ENCODE results near the gene GREB1L. TPM values are rescaled to one million over a fixed set of nuclear protein-coding genes. Genes with fewer than 3 reads are reported as not detected.

GREB1L gene
- total RNA-seq, 1 experiment from 2014 or later, result 0.07 TPM

- DNase-seq, result peak; percentile 16
- Histone ChIP-seq H3K27me3 (no peaks in the 10 kb centered on the region), H3K36me3 (no peaks in the 10 kb centered on the region), H3K9me3 (no peaks in the 10 kb centered on the region), H3K4me3 (no peak overlapping the region)
Observed at GRCh38 chr18:21444465-21445212, 202.6 kb downstream of the GREB1L start.

GRCh38 chr18:21448299-21448698 is 206.3 kb downstream of the GREB1L start:
- DNase-seq, result no peak
- H3K4me3 ChIP-seq, result no peak overlapping the region
- no peaks in the 10 kb centered on the region for H3K36me3 ChIP-seq
- no peaks in the 10 kb centered on the region for H3K27me3 ChIP-seq
- no peaks in the 10 kb centered on the region for H3K9me3 ChIP-seq

- H3K4me3 ChIP-seq, result no peak overlapping the region
- DNase-seq, result no peak
- H3K9me3 ChIP-seq, result no peaks in the 10 kb centered on the region
- H3K36me3 ChIP-seq, result no peaks in the 10 kb centered on the region
- no peaks in the 10 kb centered on the region for H3K27me3 ChIP-seq
Observed at GRCh38 chr18:21449367-21450290, 207.6 kb downstream of the GREB1L start.

GRCh38 chr18:21450503-21450902 is 208.5 kb downstream of the GREB1L start:
- Histone ChIP-seq H3K9me3 (no peaks in the 10 kb centered on the region), H3K36me3 (no peaks in the 10 kb centered on the region), H3K27me3 (no peaks in the 10 kb centered on the region), H3K4me3 (no peak overlapping the region)
- peak; percentile 13 for DNase-seq

GRCh38 chr18:21450913-21451312 is 208.9 kb downstream of the GREB1L start:
- DNase-seq, result peak; percentile 9
- H3K4me3 ChIP-seq, result no peak overlapping the region
- H3K36me3 ChIP-seq, result no peaks in the 10 kb centered on the region
- no peaks in the 10 kb centered on the region for H3K9me3 ChIP-seq
- no peaks in the 10 kb centered on the region for H3K27me3 ChIP-seq

GRCh38 chr18:21451851-21452250 is 209.8 kb downstream of the GREB1L start:
- no peak for DNase-seq
- no peaks in the 10 kb centered on the region for H3K27me3 ChIP-seq

GRCh38 chr18:21452276-21452780 is 210.3 kb downstream of the GREB1L start:
- H3K9me3 ChIP-seq, result no peaks in the 10 kb centered on the region
- H3K36me3 ChIP-seq, result no peaks in the 10 kb centered on the region
- no peak overlapping the region for H3K4me3 ChIP-seq
- DNase-seq, result peak; percentile 8
- H3K27me3 ChIP-seq, result no peaks in the 10 kb centered on the region

More at GRCh38 chr18:21451851-21452250, 209.8 kb downstream of the GREB1L start:
- H3K36me3 ChIP-seq, result no peaks in the 10 kb centered on the region
- no peaks in the 10 kb centered on the region for H3K9me3 ChIP-seq
- H3K4me3 ChIP-seq, result no peak overlapping the region

GRCh38 chr18:21452796-21453510 is 210.9 kb downstream of the GREB1L start:
- H3K9me3 ChIP-seq, result no peaks in the 10 kb centered on the region
- no peaks in the 10 kb centered on the region for H3K36me3 ChIP-seq
- H3K4me3 ChIP-seq, result no peak overlapping the region
- no peaks in the 10 kb centered on the region for H3K27me3 ChIP-seq
- DNase-seq, result peak; percentile 42

GRCh38 chr18:21453511-21453901 is 211.5 kb downstream of the GREB1L start:
- H3K27me3 ChIP-seq, result no peaks in the 10 kb centered on the region
- H3K9me3 ChIP-seq, result no peaks in the 10 kb centered on the region
- no peak for DNase-seq
- no peaks in the 10 kb centered on the region for H3K36me3 ChIP-seq
- H3K4me3 ChIP-seq, result no peak overlapping the region

- no peaks in the 10 kb centered on the region for H3K36me3 ChIP-seq
- no peaks in the 10 kb centered on the region for H3K27me3 ChIP-seq
- H3K4me3 ChIP-seq, result no peak overlapping the region
- DNase-seq, result no peak
- H3K9me3 ChIP-seq, result no peaks in the 10 kb centered on the region
Observed at GRCh38 chr18:21454725-21455124, 212.7 kb downstream of the GREB1L start.

- no peaks in the 10 kb centered on the region for H3K27me3 ChIP-seq
- no peaks in the 10 kb centered on the region for H3K9me3 ChIP-seq
- DNase-seq, result no peak
- H3K4me3 ChIP-seq, result no peak overlapping the region
- no peaks in the 10 kb centered on the region for H3K36me3 ChIP-seq
Observed at GRCh38 chr18:21456428-21457178, 214.6 kb downstream of the GREB1L start.

GRCh38 chr18:21457179-21457535 is 215.1 kb downstream of the GREB1L start:
- Histone ChIP-seq H3K27me3 (no peaks in the 10 kb centered on the region), H3K9me3 (no peaks in the 10 kb centered on the region), H3K4me3 (no peak overlapping the region), H3K36me3 (no peaks in the 10 kb centered on the region)
- no peak for DNase-seq

GRCh38 chr18:21458310-21458709 is 216.3 kb downstream of the GREB1L start:
- H3K9me3 ChIP-seq, result no peaks in the 10 kb centered on the region
- peak; percentile 66 for DNase-seq
- no peaks in the 10 kb centered on the region for H3K36me3 ChIP-seq
- no peak overlapping the region for H3K4me3 ChIP-seq
- H3K27me3 ChIP-seq, result no peaks in the 10 kb centered on the region

- Histone ChIP-seq H3K36me3 (no peaks in the 10 kb centered on the region), H3K27me3 (no peaks in the 10 kb centered on the region), H3K4me3 (no peak overlapping the region), H3K9me3 (no peaks in the 10 kb centered on the region)
- no peak for DNase-seq
Observed at GRCh38 chr18:21458788-21459187, 216.8 kb downstream of the GREB1L start.

- Histone ChIP-seq H3K36me3 (no peaks in the 10 kb centered on the region), H3K4me3 (no peak overlapping the region)
Observed at GRCh38 chr18:21459706-21460286, 217.8 kb downstream of the GREB1L start.

GRCh38 chr18:21461460-21461859 is 219.4 kb downstream of the GREB1L start:
- Histone ChIP-seq H3K36me3 (no peaks in the 10 kb centered on the region), H3K27me3 (no peaks in the 10 kb centered on the region), H3K9me3 (no peaks in the 10 kb centered on the region), H3K4me3 (no peak overlapping the region)
- no peak for DNase-seq

More at GRCh38 chr18:21459706-21460286, 217.8 kb downstream of the GREB1L start:
- no peak for DNase-seq
- Histone ChIP-seq H3K27me3 (no peaks in the 10 kb centered on the region), H3K9me3 (no peaks in the 10 kb centered on the region)
